Dedifferentiated amniotic fluid mesenchymal stem cell (primary cell): ENCODE results near the gene APOBEC3B.
"Not testable (repeated sequence)": the region's sequence is repeated elsewhere in the genome, so short reads cannot be mapped to it uniquely, and the experiment has no call there.

Source experiments
- DNase-seq: peaks from one replicate; pipeline ENCODE4 v3.0.0-alpha.2; 2016; ENCODE audit errors: extremely low spot score

The APOBEC3B gene

DNA sequence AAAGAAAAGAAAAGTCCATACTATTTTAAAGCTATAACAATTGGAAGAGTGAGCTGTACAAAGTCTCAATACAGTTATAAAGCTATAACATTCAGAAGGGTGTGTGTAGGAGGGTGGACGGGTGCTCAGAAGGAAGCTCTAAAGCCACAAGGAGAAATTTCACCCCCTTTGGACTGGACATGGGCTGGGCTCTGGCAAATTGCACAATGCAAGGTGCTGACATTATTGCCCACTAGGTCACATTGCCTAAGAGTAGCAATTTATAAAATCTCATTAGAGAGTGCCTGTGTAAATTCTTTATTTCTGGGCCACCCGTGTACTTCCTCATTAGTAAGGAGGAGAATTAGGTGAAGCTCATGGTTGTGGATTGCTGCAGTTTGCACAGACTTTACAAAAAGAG, 30.4 kb upstream of the APOBEC3B start:
- no peak for DNase-seq

DNA sequence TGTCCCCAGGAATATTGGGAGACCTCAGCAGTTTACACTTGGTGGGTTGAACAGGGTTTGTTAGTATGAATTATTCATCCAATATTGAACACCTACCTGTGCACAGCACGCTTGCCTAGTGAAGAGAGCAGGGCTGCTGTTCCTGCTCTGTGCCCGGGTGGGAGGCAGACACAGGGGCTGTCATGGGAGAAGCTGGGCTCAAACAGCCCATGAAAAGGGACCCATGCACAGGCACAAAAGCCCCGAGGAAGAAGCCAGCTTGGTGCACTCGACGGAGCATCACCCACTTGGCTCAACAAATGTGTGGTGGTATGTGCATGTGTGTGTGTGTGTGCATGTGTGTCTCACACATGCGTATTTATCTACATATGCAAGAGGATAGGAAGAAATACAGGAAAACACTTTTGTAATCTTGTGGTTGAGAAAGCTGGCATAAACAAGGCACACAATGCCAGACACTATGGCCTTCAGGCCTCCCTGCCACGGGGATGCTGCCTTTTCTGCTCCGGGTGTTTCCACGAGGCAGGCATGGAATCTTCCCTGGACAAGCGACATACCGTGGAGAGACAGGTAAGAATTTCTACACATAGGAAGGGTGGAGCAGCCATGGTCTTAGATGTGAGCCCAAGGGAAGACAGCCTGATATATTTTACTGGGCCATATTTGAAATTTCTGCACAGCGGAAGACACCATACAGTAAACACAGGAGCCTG, 29.7 kb upstream of the APOBEC3B start:
- no peak for DNase-seq

DNA sequence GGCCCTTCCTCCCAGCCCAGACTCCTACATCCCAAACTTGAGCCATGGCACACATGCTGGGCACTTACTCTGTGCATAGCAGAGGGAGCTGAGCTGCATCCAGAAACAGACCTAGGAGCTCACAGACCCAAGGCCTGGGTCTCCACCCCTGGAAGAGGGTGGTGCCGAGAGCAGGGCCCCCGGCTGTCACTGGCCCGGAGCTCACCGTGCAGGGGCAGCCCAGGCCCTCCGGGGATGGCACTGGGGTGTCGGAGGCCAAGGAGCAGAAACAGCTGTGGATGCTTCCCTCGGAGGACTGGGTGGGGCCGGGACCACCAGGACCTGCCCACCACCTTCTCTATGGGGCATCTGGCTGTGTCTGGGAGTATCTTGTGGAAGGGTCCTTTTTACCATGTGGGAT, 29.1 kb upstream of the APOBEC3B start:
- no peak for DNase-seq

DNA sequence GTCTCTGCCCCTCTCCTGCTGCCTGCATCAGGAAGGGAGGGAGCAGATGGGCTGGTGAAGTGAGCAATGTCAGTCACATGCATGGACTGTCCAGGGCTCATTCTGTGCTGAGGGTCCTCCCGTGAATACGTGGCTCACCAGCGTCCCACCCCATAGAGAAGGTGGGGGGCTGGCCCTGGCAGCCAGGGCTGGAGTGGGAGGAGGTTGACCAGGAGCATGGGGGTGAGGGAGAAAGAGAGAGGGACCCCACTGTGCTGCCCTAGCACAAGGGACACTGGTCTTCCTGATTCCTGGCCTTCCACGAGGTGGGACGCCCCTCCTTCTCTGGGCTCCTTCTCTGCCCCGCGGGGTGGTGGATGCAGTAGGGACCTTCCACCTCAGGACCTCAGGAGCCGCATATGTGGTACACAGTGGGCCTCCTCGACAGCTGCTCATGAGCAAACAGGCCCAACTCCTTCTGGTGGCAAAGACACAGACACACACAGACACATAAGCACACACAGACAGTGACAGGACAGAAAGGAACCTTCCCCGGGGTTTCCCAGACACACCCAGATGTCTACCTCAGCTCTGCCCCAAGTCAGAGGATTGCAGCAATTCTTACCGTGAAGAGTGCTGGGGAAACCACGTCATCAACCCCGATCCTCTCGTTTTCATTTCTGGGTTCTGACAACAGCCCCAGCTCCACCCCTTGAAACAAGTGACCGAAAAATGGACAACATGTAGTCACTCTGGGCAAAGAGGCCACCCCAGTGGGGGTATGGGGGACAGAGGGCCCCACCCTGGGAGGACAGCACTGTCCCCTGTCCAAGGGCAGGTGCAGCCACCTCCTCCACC, 28.4 kb upstream of the APOBEC3B start:
- no peak for DNase-seq

DNA sequence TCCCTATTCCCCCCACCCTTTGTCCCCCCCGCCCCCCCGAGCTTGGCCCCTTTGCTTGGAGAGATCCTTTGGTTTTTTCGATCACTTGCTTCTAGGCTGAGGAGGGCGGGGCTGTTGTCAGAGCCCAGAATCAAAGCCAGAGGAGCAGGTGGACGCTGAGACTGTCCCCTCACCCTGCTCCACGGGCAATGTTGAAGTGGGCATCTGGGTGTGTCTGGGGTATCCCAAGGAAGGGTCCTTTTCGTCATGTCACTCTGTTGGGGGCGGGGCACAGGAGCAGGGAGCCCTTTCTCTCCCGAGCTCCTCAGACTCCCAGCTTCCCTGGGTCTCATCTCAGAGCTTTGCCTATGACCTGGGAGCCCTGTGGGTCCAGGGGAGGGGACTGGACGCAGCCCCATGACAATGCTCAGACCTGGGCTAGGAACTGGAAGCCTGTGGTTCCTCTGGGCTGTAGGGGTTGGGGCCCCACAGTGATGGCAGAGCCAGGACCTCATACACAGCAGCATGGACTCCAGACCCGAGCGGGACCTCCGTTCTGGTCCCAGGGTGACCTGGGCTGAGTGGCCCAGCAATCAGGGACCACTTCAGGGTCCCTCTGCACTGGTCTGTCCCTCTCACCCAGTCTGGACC, 27.6 kb upstream of the APOBEC3B start:
- no peak for DNase-seq

DNA sequence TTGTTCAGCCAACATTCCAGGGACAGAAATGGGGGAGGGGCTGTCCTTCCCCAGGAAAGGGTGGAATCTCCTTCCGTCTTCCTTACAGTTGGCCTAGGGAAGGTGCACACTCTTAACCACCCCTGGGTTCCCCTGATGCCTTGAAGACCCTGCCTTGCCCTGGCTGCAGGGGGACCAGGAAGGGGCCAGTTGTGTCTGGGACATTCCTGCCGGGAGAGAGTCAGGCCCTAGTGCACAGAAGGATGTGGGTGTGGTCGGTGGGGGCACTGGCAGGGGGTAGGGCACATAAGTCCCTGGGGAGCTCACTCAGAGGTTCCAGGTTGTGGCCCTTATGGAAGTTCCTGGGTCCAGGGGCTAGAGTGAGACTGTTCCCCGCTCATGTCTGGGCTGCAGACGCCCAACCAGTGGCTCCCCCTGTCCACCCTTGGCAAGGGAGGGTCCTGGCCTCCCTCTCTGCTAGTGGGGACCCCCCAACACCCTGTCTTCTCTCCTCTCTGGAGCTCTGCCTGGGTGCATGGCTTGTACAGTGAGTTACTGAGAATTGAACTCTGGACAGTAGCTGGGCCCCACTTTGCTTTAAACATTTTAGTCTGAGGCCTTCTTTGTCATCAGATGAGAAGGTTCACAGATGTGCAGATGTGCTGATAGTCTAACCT, 26.8 kb upstream of the APOBEC3B start:
- DNase-seq: no peak

DNA sequence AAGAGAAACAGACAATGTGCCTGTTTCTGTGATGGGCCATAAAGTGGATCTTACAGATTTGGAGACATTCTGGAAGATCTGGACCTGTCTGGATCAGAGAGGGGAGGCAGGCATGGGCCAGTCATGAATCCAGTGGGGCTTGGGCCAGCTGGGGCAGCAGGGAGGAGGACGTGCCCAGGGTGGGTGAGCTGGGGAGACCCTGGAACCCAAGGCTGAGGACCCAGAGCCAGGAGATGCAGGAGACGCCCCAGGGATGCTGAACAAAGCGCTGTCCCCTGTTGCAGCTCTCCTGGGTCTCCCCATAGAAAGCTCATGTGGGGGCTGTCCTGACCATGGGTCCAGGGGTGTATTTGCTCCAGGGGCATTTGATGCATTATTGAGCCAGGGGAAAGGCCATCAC, 26.2 kb upstream of the APOBEC3B start:
- no peak for DNase-seq

DNA sequence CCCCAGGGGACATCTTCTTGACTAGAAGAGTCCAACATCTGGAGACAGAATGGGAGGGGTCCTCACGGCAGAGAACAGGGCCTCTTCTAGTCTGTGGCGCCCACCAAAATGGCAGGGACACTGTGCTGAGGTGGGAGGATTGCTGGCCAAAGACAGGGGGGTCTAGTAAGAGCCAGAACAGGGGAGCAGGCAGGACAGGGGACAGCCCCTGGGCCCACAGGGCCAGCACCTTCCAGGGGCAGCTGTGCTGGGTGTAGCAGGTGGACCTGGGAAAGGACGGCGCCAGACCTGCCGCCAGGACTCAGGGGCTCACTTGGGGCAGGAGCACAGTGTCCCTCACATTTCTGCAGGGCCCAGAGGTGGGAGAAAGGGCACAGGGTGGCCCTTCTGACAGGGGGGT, 25.6 kb upstream of the APOBEC3B start:
- no peak for DNase-seq

DNA sequence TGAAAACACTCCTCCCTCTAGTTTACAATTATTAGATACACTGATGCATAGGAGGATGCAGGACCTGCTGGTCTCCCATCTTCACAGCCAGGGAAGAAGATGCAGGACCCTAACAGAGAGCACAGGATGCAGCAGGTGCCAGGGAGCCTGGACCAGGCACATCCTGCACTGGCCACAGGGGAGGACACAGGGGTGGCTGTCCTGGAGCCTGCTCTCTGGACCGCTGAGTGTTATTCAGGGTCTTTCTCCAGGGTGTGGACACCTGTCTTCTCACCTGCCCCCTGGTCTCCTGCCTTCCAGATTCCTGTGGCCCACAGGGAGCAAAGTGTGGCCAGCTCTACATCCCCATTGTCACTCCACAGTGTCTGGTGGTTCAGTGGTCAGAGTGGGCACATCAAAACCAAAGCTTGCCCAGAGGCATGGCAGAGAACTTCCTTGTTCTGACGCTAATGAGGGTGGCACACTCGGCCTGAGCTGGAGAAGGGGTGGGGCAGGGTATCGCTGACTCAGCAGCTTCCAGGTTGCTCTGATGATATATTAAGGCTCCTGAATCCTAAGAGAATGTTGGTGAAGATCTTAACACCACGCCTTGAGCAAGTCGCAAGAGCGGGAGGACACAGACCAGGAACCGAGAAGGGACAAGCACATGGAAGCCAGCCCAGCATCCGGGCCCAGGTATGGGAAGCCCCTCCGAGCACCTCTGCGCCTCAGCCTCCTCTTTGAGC, 24.9 kb upstream of the APOBEC3B start, which contains the start of gene APOBEC3A:
APOBEC3A (plus strand) TSS at position 564 of the 725 bp plus-strand sequence; CDS start at position 647, 83 bp downstream.
- DNase-seq: no peak

DNA sequence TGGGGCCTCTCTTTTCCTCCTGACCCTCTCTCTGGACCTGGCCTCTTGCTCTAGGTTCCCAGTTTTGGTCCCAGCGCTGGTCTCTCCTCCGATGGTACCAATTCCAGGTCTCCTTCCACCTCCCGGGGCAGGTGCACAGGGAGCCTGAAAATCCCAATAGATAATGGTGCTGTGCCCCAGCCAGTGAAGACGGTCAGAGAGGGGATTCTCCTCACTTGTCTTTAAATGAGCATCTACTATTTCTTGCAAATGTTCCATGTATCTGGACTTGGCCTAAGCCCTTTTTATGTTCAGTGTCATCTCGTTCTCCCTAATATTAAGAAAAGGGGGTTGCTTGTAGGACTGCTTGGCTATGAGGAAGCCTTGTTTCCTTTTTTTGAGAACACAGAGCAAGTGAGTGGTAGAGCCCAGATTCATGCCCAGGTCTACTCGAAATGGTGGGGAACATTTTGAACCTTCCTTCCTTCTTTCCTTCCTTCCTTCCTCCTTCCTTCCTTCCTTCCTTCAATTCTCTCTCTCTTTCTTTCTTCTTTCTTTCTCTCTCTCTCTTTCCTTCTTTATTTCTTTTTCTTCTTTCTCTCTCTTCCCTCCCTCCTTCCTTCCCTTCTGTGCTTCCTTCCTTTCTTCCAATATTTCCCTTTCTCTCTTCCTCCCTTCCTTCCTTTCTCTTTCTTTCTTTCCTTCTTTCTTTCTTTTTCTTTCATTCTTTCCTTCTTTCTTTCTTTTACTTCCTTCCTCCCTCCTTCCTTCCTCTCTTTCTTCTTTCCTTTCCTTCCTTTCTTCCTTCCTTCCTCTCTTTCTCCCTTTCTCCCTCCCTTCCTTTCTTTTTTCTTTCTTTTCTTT, 24.1 kb upstream of the APOBEC3B start:
- no peak for DNase-seq

DNA sequence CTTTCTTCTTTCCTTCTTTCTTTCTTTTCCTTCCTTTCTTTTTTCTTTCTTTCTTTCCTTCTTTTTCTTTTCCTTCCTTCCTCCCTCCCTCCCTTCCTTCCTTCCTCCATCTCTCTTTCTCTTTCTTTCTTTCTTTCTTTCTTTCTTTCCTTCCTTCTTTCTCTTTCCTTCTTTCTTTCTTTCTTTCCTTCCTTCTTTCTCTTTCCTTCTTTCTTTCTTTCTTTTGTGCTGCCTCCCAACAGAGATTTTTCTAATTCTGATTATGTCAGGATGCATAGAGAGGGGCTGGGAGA, 23.6 kb upstream of the APOBEC3B start:
- not testable (repeated sequence) for DNase-seq

DNA sequence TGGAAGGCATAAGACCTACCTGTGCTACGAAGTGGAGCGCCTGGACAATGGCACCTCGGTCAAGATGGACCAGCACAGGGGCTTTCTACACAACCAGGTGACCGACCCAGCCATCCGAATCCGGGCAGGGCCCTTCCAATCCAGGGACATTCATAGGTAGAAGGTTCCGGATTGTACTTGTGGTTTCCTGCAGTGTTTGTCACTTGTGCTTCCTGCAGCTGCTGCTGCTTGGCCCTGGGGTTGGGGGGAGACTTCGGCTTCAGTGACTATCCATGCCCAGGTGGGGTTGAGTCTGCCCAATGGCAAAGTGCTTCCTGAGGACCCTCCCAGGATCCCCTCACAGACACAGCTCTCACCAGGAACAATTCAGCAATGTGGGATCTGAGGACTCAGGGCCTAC, 22.6 kb upstream of the APOBEC3B start:
- no peak for DNase-seq

DNA sequence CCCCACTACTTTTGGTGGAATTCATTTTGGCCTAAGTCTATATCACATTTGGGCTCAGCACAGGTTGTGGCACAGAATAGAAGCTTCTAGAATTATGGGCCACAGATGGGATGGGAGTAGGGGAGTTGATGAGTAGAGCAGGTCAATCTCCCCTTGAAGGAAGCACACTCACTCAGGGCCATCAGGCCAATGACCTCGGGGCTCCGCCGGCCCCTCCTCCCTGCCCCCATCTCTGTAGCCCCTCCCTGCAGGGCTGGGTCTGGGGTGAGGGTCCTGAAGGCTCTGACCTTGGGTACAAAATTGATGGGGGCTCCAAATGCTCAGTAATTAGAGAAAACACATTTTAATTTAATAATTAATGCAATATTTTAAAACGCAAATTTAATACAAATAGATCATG, 21.5 kb upstream of the APOBEC3B start:
- not testable (repeated sequence) for DNase-seq

DNA sequence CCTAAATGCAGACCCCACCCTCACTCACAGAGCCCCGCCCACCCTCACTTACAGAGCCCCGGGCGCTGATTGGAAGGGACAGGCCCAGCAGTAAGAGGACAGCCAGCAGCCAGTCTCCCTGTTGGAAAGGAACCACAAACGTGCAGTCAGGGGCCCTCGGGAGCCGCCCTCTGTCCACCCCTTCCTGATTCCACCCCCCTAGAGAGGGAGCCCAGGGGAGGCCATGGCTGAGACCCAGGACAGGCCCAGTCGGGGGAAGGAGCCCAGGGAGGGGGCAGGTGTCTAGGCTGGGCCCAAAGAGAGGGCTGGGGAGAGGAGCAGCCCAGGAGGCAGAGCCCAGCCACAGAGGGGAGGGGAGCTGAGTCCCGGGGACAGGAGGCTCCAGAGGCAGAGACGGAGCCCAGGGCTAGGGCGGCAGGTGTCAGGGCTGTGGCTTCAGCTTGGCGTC, 18.8 kb upstream of the APOBEC3B start:
- DNase-seq: not testable (repeated sequence)

DNA sequence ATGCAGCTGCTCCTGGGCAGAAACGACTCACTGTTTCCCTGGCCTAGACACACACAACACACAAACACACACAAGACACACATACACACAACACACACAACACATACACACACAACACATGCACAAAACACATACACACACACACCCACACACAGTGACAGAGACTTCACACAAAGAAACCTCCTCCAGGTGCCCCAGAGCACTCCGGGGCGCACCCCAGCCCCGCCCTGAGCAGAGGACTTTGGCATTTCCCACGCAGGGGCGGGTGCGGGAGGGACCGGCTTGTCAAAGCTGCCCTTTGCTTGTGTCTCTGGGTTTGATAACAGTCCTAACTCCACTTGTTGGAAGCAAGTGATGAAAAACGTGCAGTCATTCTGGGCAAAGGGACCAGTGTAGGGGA, 18.3 kb upstream of the APOBEC3B start:
- DNase-seq: no peak

DNA sequence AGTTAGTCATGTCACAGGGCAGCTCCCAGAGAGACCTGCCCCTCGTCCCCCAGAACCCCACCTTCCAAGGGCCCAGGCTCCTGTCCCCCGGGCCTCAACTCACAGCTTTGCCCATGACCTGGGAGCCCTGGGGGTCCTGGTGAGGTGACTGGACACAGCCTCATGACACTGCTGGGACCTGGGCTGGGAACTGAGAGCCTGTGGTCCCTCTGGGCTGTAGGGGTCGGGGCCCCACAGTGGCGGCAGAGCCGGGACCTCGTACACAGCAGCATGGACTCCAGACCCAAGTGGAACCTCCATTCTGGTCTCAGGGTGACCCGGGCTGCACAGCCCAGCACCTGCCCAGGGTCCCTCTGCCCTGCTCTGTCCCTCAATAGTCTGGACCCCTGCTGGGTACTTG, 17.8 kb upstream of the APOBEC3B start:
- DNase-seq: no peak

DNA sequence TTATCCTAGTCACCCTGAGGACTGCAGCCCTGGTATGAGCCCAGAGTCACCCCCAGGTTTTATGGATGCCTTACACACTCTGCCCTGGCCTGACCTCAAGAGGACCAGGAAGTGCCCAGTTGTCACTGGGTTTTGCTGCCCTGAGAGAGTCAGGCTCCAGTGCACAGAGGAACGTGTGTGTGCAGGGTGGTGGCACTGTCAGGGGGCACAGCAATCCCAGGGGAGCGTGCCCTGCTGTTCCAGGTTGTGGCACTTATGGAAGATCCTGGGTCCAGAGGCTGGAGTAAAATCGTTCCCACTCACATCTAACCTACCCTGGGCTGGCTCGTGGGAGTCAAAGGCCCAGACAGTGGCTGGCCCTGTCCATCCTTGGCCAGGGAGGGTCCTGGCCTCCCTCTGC, 17.2 kb upstream of the APOBEC3B start:
- no peak for DNase-seq

DNA sequence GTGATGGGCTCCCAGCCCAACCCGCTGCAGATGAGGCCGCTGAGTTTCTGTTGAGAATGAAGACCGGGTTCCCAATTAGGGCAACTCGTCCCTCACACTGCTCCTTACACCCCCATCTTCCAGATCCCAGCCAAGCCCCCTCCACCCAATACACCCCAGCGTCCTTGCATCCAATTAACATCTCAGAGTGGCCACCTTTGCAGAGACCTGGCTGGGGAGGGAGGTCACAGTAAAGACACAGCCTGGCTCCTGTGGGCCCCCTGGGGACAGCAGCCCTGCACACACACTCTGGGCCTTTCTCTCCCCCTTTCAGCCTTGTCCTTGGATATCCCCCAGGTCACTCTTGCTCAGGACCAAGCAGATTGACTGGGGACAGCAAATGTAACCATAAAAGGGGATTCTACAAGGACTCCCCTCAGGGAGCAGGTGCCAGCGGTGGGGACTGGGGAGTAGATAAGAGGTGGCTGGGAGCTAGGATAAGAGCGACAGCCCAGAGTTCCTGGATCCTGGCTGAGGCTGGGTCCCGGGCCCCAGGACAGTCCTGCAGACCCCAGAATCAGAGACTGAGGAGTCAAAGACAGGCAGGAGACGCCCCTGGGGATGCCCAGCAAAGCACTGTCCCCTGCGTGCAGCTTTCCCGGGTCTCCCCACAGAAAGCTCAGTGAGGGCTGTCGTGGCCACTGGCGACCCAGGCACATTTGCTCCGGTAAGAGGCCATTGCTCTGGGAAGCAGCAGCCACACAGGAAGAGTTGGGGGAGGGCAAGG, 16.4 kb upstream of the APOBEC3B start:
- no peak for DNase-seq

DNA sequence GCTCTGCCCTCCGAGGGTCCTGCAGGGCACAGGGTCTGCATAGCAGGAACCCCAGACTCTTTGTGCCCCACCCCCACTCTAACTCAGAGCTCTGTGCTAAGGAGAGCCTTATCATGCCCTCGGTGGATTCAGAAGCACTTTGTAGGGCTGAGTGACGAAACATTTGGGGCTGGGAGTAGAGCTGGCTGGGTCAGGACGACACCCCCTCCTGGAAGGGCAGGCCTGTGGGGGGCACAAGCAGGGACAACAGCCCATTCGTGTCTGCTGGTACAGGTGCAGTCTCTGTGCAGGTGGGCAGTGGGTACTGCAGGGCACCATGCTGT, 15.8 kb upstream of the APOBEC3B start:
- no peak for DNase-seq

DNA sequence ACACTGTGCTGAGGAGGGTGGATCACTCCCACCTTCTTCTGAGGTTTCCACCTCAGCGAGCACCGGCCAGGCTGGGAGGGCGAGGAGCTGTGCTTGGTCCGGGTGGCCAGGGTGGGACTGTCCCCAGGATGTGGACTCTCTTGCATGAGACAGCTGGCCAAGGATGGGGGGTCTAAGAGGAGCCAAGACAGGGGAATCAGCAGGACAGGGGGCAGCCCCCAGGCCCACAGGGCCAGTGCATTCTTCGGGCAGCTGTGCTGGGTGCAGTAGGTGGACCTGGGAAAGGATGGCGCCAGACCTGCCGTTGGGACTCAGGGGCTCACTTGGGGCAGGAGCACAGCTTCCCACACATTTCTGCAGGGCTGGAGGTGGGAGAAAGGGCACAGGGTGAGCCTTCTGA, 15.2 kb upstream of the APOBEC3B start:
- DNase-seq: no peak
